ENCODE data around the gene GAK.
A peak's percentile ranks its signal among the peaks of the same experiment; 100 is the strongest.
"Not testable (repeated sequence)": the region's sequence is repeated elsewhere in the genome, so short reads cannot be mapped to it uniquely, and the experiment has no call there.

The GAK gene

GRCh38 chr4:930028-930551, 2.0 kb downstream of the GAK start:
- Mint-ChIP-seq H3K27me3 (no peaks in the 10 kb centered on the region), H3K9me3 (no peaks in the 10 kb centered on the region), H3K36me3 (ENCODE audit: low read depth) (peaks cover 42% of the 10 kb centered on the region), H3K27ac (peak overlapping the region; percentile 98), H3K4me3 (peak overlapping the region; percentile 94), H3K4me1 (ENCODE audit: low read depth) (peaks cover 61% of the 10 kb centered on the region)
- DNase-seq, result no peak

DNA sequence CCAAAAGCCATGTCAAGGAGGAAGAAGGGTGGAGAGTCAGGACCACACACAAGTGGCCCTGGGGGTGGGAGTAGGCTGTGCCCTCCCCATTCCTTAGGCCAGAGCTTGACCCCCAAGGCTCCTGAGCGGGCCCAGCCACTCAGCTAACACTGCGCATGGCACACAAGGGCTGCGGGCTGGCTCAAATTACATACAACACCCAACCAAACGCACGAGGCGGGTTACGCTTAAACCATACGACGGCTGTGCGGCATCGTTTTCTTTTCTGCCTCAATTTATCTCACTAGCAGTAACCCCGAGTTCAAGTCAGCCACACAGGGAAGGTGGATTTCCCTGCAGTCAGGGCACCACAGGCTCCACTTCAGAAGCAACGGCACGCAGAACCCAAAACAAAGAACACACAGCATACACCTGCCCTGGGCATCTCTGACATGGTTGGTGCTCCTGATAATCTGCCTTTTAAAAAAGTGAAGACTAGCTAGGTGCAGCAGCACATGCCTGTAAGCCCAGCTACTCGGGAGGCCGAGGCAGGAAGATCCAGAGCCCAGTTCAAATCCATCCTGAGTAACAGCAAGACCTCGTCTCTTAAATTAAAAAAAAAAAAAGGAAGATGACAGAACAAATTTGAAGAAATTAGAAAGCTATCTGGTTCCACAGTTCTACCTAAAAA, 2.9 kb downstream of the GAK start:
- peaks cover 47% of the 10 kb centered on the region for H3K36me3 Mint-ChIP-seq (ENCODE audit: low read depth)
- H3K4me1 Mint-ChIP-seq (ENCODE audit: low read depth), result peaks cover 65% of the 10 kb centered on the region
- no peaks in the 10 kb centered on the region for H3K9me3 Mint-ChIP-seq
- H3K4me3 Mint-ChIP-seq, result peak overlapping the region; percentile 20
- H3K27ac Mint-ChIP-seq, result peak overlapping the region; percentile 47
- no peaks in the 10 kb centered on the region for H3K27me3 Mint-ChIP-seq
- DNase-seq, result peak; percentile 11

- not testable (repeated sequence) for H3K27me3 Mint-ChIP-seq, H3K9me3 Mint-ChIP-seq, DNase-seq, H3K27ac Mint-ChIP-seq, H3K4me3 Mint-ChIP-seq
- Mint-ChIP-seq H3K36me3 (ENCODE audit: low read depth) (peaks cover 52% of the 10 kb centered on the region), H3K4me1 (ENCODE audit: low read depth) (peaks cover 68% of the 10 kb centered on the region)
These were observed 4.5 kb downstream of the GAK start for GRCh38 chr4:927566-927965.

DNA sequence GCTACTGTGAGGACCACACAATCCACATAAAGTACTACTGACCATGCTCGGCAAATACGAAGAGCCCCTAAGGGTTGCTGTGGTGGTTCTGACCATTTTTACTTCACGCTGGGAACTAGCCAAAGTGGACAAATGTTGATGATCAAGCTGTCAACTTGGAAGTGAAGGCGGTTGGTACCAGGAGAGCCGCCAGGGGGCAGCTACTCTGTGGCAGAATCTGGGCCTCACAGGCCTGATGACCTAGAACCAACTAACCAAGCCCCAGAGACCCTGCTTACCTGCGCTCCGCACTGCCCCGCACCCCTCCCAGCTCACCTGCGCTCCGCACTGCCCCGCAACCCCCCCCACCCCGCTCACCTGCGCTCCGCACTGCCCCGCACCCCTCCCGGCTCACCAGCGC, 5.6 kb downstream of the GAK start:
- peaks cover 51% of the 10 kb centered on the region for H3K36me3 Mint-ChIP-seq (ENCODE audit: low read depth)
- H3K4me3 Mint-ChIP-seq, result no peak overlapping the region
- H3K27me3 Mint-ChIP-seq, result no peaks in the 10 kb centered on the region
- H3K27ac Mint-ChIP-seq, result no peak overlapping the region
- no peaks in the 10 kb centered on the region for H3K9me3 Mint-ChIP-seq
- H3K4me1 Mint-ChIP-seq (ENCODE audit: low read depth), result peaks cover 75% of the 10 kb centered on the region
- no peak for DNase-seq

DNA sequence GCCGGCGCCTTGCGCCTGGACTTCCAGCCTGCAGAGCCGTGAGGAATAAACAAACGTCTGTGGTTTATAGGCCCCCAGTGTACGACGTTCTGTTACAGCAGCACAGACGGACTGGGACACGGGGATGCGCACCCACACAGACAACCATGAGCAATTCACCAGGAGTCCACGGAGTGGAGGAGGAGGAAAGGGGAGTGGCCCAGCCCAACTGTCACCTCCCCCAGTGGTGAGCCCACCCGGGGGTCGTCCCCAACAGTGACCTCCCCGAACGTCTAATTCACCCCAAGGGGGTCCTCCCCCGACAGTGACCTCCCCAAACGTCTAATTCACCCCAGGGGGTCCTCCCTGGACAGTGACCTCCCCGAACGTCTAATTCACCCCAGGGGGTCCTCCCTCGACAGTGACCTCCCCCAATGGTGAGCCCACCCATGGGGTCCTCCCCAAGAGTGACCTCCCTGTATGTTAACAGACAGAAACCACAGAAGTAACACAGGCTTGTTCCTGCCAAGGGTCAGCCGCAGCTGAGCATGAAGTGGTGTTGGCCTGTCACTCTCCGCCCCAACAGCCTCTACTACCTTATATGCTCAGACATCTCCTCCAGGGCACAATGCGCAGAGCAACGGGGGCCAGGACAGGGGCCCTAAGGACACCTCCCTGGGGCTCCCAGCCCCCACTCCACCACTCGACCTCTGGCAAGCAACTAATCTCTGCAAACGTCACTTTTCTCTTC, 6.2 kb downstream of the GAK start:
- Mint-ChIP-seq H3K9me3 (no peaks in the 10 kb centered on the region), H3K36me3 (ENCODE audit: low read depth) (peaks cover 51% of the 10 kb centered on the region), H3K4me1 (ENCODE audit: low read depth) (peaks cover 78% of the 10 kb centered on the region), H3K27ac (peak overlapping the region; percentile 76), H3K4me3 (no peak overlapping the region), H3K27me3 (no peaks in the 10 kb centered on the region)
- peak; percentile 27 for DNase-seq

DNA sequence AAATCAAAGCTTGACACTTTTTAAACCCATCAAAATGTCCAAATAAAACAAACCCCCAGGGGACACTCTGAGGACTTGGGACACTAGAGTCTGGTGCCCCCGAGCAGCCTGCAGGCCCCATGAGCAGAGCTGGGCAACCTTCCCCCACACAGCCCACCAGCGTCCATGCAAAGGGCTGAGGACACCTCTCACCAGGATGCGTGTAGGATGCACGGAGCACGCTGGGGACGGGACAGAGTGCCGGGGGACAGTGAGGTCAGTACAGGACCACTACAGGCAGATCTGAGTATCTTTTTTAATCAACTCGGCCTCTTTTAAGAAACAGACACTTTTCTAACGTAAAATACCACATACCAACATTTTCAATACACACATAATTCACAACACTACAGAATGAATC, 6.9 kb downstream of the GAK start:
- Mint-ChIP-seq H3K4me3 (no peak overlapping the region), H3K27me3 (no peaks in the 10 kb centered on the region), H3K27ac (peak overlapping the region; percentile 90), H3K36me3 (ENCODE audit: low read depth) (peaks cover 52% of the 10 kb centered on the region), H3K9me3 (no peaks in the 10 kb centered on the region), H3K4me1 (ENCODE audit: low read depth) (peaks cover 73% of the 10 kb centered on the region)
- peak; percentile 21 for DNase-seq

DNA sequence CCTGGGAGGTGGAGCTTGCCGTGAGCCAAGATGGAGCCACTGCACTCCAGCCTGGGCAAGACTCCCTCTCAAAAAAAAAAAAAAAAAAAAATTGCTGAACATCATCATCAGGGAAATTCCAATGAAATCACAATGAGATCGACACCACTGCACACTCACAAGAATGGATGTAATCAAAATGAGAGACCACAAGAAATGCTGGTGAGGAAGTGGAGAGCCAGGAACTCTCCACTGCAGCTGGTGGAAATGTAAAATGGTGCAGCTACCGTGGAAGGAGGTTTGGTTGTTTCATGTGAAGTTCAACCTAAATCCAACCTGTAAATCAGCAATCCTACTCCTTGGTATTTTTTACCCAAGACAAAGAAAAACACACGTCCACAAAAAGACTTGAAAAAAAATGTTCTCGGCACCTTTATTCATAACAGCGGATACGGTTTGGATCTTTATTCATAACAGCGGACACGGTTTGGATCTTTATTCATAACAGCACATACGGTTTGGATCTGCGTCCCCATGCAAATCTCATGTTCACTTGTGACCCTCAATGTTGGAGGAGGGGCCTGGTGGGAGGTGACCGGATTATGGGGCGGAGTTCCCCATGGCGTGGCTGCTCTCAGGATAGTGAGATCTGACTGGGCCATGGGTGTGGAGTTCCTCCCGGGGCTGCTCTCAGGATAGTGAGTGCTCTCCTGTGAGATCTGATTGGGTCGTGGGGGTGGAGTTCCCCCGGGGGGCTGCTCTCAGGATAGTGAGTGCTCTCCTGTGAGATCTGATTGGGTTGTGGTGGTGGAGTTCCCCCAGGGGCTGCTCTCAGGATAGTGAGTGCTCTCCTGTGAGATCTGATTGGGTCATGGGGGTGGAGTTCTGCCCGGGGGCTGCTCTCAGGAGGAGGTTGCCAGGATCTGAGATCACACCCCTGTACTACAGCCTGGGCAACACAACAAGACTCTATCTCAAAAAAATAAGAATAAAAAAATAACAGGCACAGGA, 7.7 kb downstream of the GAK start:
- Mint-ChIP-seq H3K27me3 (no peaks in the 10 kb centered on the region), H3K9me3 (peaks cover 3% of the 10 kb centered on the region), H3K4me3 (peak overlapping the region; percentile 49), H3K4me1 (ENCODE audit: low read depth) (peaks cover 75% of the 10 kb centered on the region), H3K36me3 (ENCODE audit: low read depth) (peaks cover 53% of the 10 kb centered on the region), H3K27ac (peak overlapping the region; percentile 90)
- DNase-seq, result peak; percentile 38

DNA sequence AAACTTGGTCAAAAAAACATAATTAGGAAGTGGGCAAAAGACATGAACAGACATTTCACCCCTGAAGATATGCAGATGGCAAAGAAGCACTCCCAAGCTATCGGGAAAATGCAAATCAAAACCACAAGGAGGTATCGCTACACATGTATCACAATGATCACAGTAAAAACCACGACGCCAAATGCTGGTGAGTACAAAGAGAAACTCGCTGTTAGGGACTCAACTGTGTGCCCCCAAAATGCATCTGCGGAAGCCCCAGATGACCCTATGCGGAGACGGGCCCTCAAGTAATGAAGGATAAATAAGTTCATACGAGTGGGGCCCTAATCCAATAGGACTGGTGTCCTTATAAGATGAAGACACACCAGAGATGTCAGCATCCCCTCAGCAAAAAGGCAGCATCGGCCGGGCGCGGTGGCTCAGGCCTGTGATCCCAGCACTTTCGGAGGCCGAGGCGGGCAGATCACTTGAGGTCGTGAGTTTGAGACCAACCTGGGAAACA, 10.2 kb downstream of the GAK start:
- Mint-ChIP-seq H3K36me3 (ENCODE audit: low read depth) (peaks cover 51% of the 10 kb centered on the region), H3K27me3 (no peaks in the 10 kb centered on the region), H3K4me1 (ENCODE audit: low read depth) (peaks cover 78% of the 10 kb centered on the region), H3K4me3 (peak overlapping the region; percentile 35), H3K27ac (peak overlapping the region; percentile 76), H3K9me3 (peaks cover 13% of the 10 kb centered on the region)
- DNase-seq, result peak; percentile 28

DNA sequence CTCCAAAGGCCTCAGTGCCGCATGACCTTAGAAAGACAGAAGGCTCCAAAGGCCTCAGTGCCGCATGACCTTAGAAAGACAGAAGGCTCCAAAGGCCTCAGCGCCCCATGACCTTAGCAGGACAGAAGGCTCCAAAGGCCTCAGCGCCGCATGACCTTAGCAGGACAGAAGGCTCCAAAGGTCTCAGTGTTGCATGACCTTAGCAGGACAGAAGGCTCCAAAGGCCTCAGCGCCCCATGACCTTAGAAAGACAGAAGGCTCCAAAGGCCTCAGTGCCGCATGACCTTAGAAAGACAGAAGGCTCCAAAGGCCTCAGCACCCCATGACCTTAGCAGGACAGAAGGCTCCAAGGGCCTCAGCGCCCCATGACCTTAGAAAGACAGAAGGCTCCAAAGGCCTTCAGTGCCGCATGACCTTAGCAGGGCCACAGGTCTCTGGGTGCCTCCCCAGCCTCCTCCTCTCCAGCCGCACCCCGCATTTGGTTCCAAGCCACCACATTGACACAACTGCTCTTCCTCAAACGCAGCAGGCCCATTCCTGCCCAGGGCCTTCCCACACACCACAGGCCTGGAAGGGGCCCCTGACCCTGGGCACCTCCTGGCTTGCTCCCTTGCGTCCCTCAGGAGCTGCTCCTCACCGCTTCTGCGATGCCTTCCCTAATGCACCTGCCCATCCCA, 13.0 kb downstream of the GAK start:
- not testable (repeated sequence) for H3K27me3 Mint-ChIP-seq, H3K4me3 Mint-ChIP-seq, H3K27ac Mint-ChIP-seq
- Mint-ChIP-seq H3K4me1 (ENCODE audit: low read depth) (peaks cover 75% of the 10 kb centered on the region), H3K9me3 (peaks cover 13% of the 10 kb centered on the region), H3K36me3 (ENCODE audit: low read depth) (peaks cover 34% of the 10 kb centered on the region)
- DNase-seq, result peak; percentile 16

DNA sequence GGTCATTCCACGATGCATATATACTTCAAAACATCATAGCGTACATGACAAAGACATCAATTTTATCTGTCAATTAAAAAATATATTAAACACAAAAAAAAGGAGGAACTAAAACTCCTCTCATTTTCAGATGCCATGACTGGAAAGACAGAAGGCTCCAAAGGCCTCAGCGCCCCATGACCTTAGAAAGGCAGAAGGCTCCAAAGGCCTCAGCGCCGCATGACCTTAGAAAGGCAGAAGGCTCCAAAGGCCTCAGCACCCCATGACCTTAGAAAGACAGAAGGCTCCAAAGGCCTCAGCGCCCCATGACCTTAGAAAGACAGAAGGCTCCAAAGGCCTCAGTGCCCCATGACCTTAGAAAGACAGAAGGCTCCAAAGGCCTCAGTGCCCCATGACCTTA, 13.5 kb downstream of the GAK start:
- not testable (repeated sequence) for H3K27me3 Mint-ChIP-seq, H3K4me3 Mint-ChIP-seq, DNase-seq, H3K27ac Mint-ChIP-seq
- Mint-ChIP-seq H3K4me1 (ENCODE audit: low read depth) (peaks cover 71% of the 10 kb centered on the region), H3K9me3 (peaks cover 13% of the 10 kb centered on the region), H3K36me3 (ENCODE audit: low read depth) (peaks cover 32% of the 10 kb centered on the region)

GRCh38 chr4:917992-918391, 14.1 kb downstream of the GAK start:
- no peak for DNase-seq
- no peak overlapping the region for H3K4me3 Mint-ChIP-seq
- peaks cover 66% of the 10 kb centered on the region for H3K4me1 Mint-ChIP-seq (ENCODE audit: low read depth)
- no peaks in the 10 kb centered on the region for H3K27me3 Mint-ChIP-seq
- H3K27ac Mint-ChIP-seq, result no peak overlapping the region
- H3K36me3 Mint-ChIP-seq (ENCODE audit: low read depth), result peaks cover 37% of the 10 kb centered on the region
- peaks cover 13% of the 10 kb centered on the region for H3K9me3 Mint-ChIP-seq

GRCh38 chr4:917466-917865, 14.7 kb downstream of the GAK start:
- peak; percentile 6 for DNase-seq
- H3K4me3 Mint-ChIP-seq, result no peak overlapping the region
- H3K27me3 Mint-ChIP-seq, result no peaks in the 10 kb centered on the region
- H3K27ac Mint-ChIP-seq, result peak overlapping the region; percentile 27
- peaks cover 37% of the 10 kb centered on the region for H3K36me3 Mint-ChIP-seq (ENCODE audit: low read depth)
- H3K9me3 Mint-ChIP-seq, result peaks cover 13% of the 10 kb centered on the region
- peaks cover 61% of the 10 kb centered on the region for H3K4me1 Mint-ChIP-seq (ENCODE audit: low read depth)

- H3K27ac Mint-ChIP-seq, result peak overlapping the region; percentile 66
- H3K4me3 Mint-ChIP-seq, result peak overlapping the region; percentile 46
- peaks cover 41% of the 10 kb centered on the region for H3K36me3 Mint-ChIP-seq (ENCODE audit: low read depth)
- peaks cover 45% of the 10 kb centered on the region for H3K4me1 Mint-ChIP-seq (ENCODE audit: low read depth)
- peaks cover 13% of the 10 kb centered on the region for H3K9me3 Mint-ChIP-seq
- no peak for DNase-seq
- H3K27me3 Mint-ChIP-seq, result no peaks in the 10 kb centered on the region
These were observed 16.5 kb downstream of the GAK start for GRCh38 chr4:915595-915994.
